Measurements from ENCODE around the gene SLC8A1.

The SLC8A1 gene

DNA sequence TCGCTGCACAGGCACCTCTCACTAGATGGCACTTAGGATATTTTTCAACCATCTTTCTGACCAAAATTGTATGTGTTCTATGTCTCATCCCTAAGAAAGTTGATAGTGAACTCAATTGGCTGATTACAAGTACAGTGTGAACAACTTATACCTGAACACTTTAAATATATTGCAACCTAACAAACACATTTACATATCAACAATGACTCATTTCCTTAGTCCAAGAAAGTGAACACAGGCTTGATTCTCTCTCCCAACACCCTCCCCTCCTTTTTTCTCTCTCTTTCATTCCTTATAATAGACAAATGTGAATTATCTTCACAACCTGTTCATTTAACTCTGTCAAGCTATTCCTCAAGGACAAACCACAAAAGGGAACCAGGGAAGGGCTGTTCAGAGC is 192.0 kb downstream of the SLC8A1 start:
- in situ Hi-C loops (cut with HindIII; ENCODE audit: low sequenced_read_pairs): no loop called here
- TF ChIP-seq, protein P1, sequence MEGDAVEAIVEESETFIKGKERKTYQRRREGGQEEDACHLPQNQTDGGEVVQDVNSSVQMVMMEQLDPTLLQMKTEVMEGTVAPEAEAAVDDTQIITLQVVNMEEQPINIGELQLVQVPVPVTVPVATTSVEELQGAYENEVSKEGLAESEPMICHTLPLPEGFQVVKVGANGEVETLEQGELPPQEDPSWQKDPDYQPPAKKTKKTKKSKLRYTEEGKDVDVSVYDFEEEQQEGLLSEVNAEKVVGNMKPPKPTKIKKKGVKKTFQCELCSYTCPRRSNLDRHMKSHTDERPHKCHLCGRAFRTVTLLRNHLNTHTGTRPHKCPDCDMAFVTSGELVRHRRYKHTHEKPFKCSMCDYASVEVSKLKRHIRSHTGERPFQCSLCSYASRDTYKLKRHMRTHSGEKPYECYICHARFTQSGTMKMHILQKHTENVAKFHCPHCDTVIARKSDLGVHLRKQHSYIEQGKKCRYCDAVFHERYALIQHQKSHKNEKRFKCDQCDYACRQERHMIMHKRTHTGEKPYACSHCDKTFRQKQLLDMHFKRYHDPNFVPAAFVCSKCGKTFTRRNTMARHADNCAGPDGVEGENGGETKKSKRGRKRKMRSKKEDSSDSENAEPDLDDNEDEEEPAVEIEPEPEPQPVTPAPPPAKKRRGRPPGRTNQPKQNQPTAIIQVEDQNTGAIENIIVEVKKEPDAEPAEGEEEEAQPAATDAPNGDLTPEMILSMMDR (IDR thresholded peaks at IDR 0.05; ENCODE audit: low read depth, low read length, missing control alignments): no peak

DNA sequence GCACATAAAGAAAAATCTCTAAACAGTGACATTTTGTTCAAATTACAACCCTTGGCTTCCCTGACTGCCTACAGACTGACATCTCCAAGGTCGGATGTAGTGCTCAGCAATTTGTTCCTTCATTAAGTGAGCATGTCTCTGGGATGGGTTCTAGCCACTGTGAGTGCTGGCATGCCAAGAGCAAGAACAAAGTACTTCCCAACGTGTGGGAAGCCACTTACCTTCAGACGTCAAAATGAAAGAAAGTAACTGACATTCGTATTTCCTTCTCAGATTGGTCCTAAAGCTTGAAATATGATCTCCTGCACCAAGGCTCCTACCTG is 193.8 kb downstream of the SLC8A1 start:
- TF ChIP-seq, protein P1 (IDR thresholded peaks at IDR 0.05; ENCODE audit: low read depth, low read length, missing control alignments): no peak
- DNase-seq (ENCODE audit: low read depth): no peak
- H3K4me3 ChIP-seq (ENCODE audit: low read depth, low read length): no peak overlapping the region
- in situ Hi-C loops (cut with HindIII; ENCODE audit: low sequenced_read_pairs): no loop called here

More for the DNA sequence above, 192.0 kb downstream of the SLC8A1 start:
- DNase-seq (ENCODE audit: low read depth): no peak
- no peak overlapping the region for H3K4me3 ChIP-seq (ENCODE audit: low read depth, low read length)

DNA sequence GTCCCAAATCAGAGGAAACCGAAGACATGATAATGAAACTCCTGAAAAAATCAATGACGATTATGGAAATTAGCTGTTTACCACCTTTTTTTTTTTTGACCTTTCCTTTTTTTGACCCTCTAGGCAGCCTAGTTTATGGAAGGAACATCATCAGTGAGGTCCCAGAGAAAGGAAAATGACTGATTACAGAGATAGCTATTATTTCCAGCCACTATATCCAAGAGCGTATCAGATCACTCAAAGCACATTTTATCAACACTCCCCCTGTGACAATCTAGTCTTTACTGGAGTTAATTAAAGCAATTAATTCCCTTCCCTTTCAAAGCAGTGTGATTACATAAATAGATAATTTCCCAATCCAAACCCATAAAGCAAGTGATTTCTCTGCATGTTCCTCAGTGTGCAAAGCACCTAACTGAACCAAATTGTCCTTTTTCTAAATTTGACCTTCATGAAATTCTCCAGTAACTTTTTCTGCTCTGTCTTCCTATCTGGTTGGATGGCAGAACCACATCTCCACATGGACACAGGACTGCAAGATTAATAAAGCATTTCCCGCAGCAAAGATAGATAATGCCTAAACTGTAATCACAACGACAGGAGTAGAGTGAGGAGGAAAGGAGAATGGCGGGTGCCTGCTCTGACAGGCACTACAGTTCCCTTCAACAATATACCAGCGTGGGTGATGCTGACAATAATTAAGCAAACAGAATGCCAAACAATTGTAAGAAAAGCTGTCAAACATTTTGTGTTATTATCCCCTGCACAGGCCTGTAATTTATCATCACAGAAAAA is 194.4 kb downstream of the SLC8A1 start:
- H3K4me3 ChIP-seq (ENCODE audit: low read depth, low read length): no peak overlapping the region
- TF ChIP-seq, protein P1 (IDR thresholded peaks at IDR 0.05; ENCODE audit: low read depth, low read length, missing control alignments): no peak
- DNase-seq (ENCODE audit: low read depth): no peak
- in situ Hi-C loops (cut with HindIII; ENCODE audit: low sequenced_read_pairs): no loop called here

DNA sequence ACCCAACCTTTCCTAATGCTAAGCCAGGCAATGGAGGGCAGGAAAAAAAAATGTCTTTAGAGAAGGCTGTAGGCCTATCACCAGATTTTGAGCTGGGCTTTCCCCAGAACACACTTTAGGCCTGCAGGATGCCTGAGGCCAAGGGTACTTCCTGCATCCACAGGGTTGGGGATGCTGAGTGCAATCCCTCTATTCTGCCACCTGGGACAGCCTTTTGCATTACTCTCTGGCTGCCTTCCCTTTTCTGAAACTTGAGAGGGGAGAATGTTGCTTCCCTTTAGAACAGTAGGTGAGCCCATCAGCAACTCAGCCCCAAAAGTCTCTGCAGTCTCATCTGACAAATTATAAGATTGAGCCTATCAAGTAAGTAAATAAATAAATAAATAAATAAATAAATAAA is 195.2 kb downstream of the SLC8A1 start:
- DNase-seq (ENCODE audit: low read depth): no peak
- TF ChIP-seq, protein P1 (IDR thresholded peaks at IDR 0.05; ENCODE audit: low read depth, low read length, missing control alignments): peak; percentile 51
- in situ Hi-C loops (cut with HindIII; ENCODE audit: low sequenced_read_pairs): no loop called here

DNA sequence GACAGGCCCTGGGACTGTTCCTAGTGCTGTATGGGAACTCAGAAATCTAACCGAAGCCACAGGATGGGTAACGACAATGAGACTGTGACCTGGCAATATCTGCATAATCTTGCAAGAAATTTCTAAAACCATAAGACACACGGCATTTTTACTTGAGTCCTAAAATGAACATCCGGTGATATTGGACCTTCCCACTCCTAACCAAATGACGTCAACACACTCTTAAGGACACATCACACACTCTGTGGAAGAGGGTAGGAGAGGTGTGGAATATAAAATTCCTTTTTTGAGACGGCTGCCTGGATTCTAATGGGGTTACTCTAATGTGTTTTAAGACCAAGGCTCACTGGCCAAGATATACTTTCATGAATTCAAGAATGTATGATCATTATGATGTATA is 195.9 kb downstream of the SLC8A1 start:
- no peak overlapping the region for H3K4me3 ChIP-seq (ENCODE audit: low read depth, low read length)
- TF ChIP-seq, protein P1 (IDR thresholded peaks at IDR 0.05; ENCODE audit: low read depth, low read length, missing control alignments): no peak
- in situ Hi-C loops (cut with HindIII; ENCODE audit: low sequenced_read_pairs): no loop called here
- no peak for DNase-seq (ENCODE audit: low read depth)

More for the DNA sequence above, 195.2 kb downstream of the SLC8A1 start:
- H3K4me3 ChIP-seq (ENCODE audit: low read depth, low read length): no peak overlapping the region

DNA sequence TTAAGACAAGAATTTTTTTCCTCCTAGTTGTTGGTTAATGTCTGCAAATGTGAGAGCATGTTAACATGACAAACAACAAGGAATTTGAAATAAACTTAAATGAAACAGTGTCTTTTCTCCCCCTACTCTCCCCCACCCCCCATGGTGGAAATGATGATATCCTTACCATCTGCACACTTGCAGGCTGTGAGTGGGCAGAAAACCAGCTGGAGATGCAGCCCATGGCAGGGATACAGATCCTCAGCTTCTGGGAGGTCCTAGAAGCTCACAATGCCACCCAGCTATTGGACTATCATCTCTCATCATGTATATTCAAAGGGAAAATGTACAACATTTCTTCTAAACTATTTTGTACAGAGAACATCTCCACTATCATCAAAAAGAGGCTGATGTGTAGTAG is 196.8 kb downstream of the SLC8A1 start:
- in situ Hi-C loops (cut with HindIII; ENCODE audit: low sequenced_read_pairs): no loop called here
- TF ChIP-seq, protein P1 (IDR thresholded peaks at IDR 0.05; ENCODE audit: low read depth, low read length, missing control alignments): no peak

More for the DNA sequence above, 196.8 kb downstream of the SLC8A1 start:
- no peak overlapping the region for H3K4me3 ChIP-seq (ENCODE audit: low read depth, low read length)
- no peak for DNase-seq (ENCODE audit: low read depth)

All from astrocyte of the cerebellum (primary cell).